Activated naive CD8-positive, alpha-beta T cell (primary cell): ENCODE data around the gene ZDHHC22.

Experiments used
- H3K27ac Mint-ChIP-seq: one replicate; pipeline ENCODE4 v1.8.0; 2021; ENCODE audit warnings: mixed read lengths
- H3K27me3 Mint-ChIP-seq: one replicate; pipeline ENCODE4 v1.8.0; 2021; ENCODE audit warnings: mixed read lengths
- H3K36me3 Mint-ChIP-seq: one replicate; pipeline ENCODE4 v1.8.0; 2021; ENCODE audit warnings: mixed read lengths
- H3K4me1 Mint-ChIP-seq: one replicate; pipeline ENCODE4 v1.8.0; 2021; ENCODE audit warnings: low read depth, mixed read lengths
- H3K4me3 Mint-ChIP-seq: one replicate; pipeline ENCODE4 v1.8.0; 2021; ENCODE audit warnings: mild to moderate bottlenecking, mixed read lengths
- H3K9me3 Mint-ChIP-seq: one replicate; pipeline ENCODE4 v1.8.0; 2021; ENCODE audit warnings: low read depth, mixed read lengths

The ZDHHC22 gene

DNA sequence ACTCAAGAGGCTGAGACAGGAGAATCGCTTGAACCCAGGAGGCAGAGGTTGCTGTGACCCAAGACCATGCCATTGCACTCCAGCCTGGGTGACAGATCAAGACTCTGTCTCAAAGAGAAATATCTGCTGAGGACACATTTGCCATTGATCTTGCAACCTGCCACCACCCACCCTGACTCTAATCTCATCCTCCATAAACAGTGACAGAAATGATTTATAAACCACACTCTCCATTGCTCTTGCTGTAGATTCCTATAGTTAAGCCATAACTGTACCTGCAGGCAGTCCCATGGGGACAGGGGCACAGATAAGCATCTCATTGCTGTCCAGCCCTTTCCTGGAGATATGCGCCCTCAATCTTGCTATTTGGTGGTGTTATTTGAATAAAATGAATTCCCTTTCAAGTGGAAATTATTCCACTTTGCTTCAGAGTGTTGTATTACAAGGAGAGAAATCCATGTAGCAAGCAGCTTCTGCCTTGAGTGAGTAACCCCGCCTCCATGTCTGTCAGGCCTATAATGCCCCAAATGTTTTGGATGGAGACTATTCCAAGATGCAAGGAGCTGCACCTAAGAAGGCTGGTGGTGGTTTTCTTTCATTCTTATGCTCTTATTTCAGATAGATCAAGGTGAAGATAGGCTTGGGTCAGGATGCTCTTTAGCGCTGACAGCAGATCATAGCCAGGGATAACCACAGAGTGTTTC, 3.0 kb upstream of the ZDHHC22 start:
- Mint-ChIP-seq H3K4me3 (no peak overlapping the region), H3K27ac (no peak overlapping the region), H3K36me3 (no peaks in the 10 kb centered on the region), H3K9me3 (no peaks in the 10 kb centered on the region), H3K27me3 (peaks cover 47% of the 10 kb centered on the region), H3K4me1 (peaks cover 12% of the 10 kb centered on the region)

DNA sequence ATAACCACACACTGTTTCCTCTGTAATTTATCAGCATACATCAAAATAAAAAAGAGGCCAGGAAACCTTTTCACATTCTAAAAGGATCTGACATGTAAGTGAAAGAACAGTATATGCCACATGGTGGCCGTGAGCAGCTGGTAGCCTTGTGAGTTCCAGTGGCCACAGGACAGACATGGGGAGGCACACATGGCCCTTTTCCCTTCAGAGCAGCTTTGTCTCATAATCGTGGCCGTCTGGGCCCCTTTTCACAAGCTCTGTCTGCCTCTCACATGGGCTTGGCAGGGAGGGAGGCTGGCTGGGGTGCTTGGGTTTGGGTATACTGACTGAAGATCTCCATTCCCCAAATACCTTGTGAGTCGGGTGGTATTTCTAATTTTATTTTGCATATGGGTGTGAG, 1.5 kb upstream of the ZDHHC22 start:
- H3K4me1 Mint-ChIP-seq = peaks cover 20% of the 10 kb centered on the region
- peaks cover 50% of the 10 kb centered on the region for H3K27me3 Mint-ChIP-seq
- no peak overlapping the region for H3K27ac Mint-ChIP-seq
- H3K4me3 Mint-ChIP-seq = no peak overlapping the region
- no peaks in the 10 kb centered on the region for H3K36me3 Mint-ChIP-seq
- H3K9me3 Mint-ChIP-seq = no peaks in the 10 kb centered on the region

DNA sequence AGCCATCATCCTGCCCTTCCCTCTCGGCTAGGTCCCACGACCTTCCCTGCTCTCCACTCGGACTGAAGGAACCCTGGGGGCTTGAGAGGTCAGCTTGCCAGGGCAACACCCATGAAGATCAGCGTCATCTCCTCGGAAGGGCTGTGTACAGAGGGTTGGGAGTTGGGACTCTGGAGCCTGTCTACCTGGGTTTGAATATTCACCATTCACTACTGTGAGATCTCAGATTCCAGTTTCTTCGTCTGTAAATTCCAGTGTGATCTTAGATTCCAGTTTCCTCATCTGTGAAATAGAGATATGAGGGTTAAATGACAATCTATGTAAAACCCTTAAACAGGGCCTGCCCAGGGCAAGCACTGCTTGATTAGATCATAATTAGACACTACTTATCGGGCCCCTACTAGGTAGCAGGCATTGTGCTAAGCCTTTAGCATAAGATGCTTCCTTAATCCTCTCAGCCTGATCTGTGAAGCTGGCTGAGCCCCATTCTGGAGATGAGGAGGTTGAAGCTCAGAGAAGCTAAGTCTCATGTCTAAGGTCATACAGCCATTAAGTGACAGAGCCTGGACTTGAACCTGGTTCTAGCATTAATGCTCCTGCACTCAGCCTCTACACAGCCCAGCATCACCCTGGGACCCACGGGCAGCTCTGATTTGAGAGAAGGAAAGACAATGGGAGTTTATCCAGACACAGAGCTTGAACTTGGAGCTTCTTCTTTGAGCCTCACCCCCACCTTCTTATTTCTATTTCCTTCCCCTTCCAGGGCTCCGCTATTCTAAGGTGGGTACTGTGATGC, 612 bp upstream of the ZDHHC22 start:
- Mint-ChIP-seq H3K4me1 (peaks cover 20% of the 10 kb centered on the region), H3K36me3 (no peaks in the 10 kb centered on the region), H3K27ac (no peak overlapping the region), H3K9me3 (no peaks in the 10 kb centered on the region), H3K4me3 (peak overlapping the region; percentile 73), H3K27me3 (peaks cover 53% of the 10 kb centered on the region)

DNA sequence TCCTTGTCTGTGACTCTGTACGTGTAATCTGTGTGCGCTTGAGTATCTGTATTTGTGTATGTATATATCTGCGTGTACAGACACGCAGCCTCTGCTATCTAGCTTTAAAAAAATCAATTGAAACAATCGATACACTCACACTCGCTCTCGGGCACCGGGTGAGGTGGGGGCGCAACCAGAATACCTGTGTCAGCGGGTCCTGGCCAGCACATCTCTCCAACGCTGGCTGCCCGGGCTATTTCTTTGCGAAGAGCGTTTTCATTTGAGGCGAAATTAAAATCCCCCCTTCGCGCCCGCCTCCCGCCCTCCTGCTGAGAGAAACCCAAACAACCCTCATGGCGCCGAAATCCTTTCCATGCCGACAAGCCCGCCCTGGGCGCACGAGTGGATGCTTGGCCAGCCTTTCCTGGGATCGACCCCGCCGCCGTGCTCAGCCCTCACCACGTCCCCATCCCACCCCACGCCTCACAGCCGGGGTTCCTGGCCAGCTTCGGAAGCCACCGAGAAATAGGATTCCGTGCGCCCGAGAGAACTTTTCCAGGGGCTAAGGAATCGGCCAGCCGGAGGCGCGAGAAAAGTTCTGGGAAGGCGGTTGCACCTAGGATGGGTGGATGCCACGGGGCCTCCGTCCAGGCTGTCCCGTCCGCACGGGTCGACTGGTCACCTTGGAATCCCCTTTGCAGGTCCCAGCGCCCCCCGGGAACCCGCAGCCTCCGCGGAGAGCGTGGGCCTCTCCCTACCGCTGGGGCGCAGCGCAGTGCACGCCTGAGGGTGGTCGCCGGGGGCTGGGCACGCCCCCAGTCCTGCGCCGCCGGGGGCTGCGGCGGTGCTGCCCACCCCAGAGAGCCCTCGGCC, 1.0 kb downstream of the ZDHHC22 start:
- H3K4me1 Mint-ChIP-seq = peaks cover 20% of the 10 kb centered on the region
- peak overlapping the region; percentile 81 for H3K4me3 Mint-ChIP-seq
- H3K27ac Mint-ChIP-seq = no peak overlapping the region
- H3K36me3 Mint-ChIP-seq = no peaks in the 10 kb centered on the region
- peaks cover 59% of the 10 kb centered on the region for H3K27me3 Mint-ChIP-seq
- H3K9me3 Mint-ChIP-seq = no peaks in the 10 kb centered on the region

DNA sequence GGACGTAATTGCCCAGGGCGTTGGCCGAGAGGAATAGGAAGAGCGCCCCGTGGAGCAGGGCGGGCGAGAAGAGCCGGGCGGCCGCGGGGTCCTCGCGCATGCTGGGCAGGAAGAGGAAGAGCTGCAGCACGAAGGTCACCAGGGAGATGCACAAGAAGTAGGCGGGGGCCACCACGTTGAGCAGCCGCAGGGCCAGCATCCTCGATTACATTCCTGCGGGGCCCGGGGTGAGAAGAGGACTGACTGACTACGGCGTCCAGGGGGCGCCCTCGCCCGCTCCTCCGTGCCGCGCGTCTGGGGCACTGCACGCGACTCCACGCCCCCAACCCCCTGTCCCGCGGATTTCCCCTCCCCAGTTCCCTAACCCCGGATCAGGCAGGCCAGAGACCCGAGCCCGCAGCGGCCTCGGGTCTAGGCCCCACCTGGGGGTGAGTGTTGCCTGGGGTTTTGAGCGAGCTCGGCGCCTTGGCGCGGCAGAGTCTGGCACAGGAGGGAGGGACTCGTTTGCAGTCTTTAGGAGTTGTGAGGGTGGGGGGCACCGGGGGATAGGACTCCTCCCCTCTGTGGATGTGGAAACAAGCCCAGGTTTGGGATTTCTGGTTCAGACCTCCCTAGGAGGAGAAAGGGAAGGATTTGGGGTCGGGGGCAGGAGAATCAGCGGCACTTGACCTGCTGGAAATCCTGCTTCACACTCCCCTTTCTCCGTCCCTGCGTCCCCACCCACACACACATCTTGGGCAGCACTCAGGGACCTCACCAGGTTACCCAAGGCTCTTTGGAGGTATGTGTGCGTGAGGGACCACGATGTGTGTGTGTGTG, 1.8 kb downstream of the ZDHHC22 start:
- H3K9me3 Mint-ChIP-seq = no peaks in the 10 kb centered on the region
- H3K4me1 Mint-ChIP-seq = peaks cover 20% of the 10 kb centered on the region
- no peaks in the 10 kb centered on the region for H3K36me3 Mint-ChIP-seq
- peak overlapping the region; percentile 81 for H3K4me3 Mint-ChIP-seq
- H3K27me3 Mint-ChIP-seq = peaks cover 56% of the 10 kb centered on the region
- no peak overlapping the region for H3K27ac Mint-ChIP-seq

DNA sequence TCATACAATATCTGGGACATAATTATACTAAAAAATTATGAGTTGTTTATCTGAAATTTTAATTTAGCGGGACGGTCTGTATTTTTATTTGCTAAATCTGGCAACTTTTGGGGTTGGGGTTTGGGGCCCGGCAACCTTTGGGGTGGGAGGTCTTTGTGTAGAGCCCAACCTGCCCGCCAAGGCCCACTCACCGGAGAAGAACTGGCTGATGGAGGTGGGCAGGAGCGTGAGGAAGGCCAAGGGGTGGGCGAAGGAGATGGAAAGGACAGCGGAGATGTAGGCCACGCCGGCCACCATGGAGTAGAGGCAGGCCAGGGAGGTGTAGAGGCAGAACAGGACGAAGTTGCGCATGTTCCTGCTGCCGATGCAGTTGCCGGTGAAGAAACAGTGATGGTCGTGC, 2.6 kb downstream of the ZDHHC22 start:
- Mint-ChIP-seq H3K27me3 (peaks cover 57% of the 10 kb centered on the region), H3K4me3 (peak overlapping the region; percentile 81), H3K4me1 (peaks cover 20% of the 10 kb centered on the region), H3K27ac (no peak overlapping the region), H3K36me3 (no peaks in the 10 kb centered on the region), H3K9me3 (no peaks in the 10 kb centered on the region)

DNA sequence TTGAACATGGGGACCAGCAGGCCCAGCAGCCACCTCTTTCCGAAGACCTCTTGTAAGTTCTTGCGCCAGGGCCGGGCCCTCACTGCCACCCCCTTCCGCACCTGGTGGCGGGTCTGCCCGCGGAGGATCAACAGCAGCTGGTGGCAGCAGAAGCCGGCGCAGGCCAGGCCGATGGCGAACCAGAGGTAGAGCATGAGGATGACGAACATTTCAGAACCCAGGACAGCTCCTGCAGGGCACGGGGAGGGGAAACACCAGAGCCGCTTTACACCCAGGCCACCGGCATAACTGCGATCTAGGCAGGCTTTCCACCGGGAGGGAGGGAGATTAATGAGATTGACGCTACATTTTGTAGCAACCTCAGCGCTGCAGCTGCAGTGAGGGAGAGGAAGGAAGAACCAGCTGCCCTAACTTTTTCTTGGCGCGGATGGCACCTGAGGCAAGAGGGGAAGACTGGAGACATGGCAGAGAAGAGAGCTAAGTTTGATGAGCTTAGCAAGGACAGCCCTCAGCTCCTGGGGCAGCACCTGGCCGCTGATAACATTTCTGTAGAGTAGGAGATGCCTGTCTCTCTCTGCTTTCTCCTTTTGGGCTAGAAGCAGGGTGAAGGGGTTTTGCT, 7.8 kb downstream of the ZDHHC22 start:
- Mint-ChIP-seq H3K9me3 (no peaks in the 10 kb centered on the region), H3K4me3 (no peak overlapping the region), H3K36me3 (no peaks in the 10 kb centered on the region), H3K4me1 (peaks cover 2% of the 10 kb centered on the region), H3K27ac (no peak overlapping the region), H3K27me3 (peaks cover 49% of the 10 kb centered on the region)

DNA sequence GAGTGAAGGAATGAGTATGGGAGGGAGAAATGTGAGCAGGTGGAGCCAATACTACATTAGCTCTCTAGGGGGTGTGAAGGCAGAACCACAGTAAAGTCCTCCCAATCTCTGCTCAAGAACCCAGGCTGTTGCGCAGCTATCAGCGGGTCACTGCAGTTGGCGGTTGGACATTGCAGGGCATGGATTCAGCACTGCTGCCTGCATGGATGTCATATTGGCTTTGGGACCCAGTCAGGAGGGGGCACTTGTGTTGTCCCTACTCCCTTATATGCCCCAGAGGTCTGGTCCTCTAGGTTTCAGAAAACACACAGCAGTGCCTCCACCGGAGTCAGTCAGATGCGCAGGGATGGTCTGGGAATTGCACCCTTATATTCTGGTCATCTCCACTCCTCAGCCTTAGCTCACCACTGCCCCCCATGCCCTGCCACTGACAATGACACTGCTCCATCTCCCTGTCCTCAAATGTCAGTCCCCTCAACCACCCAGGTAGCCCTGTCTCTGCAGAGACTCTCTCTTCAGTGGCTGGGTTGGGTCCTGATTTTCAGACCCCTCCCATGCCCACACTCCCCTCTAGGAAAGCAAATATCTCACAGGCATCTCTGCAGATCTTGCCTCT, 9.6 kb downstream of the ZDHHC22 start:
- H3K9me3 Mint-ChIP-seq = no peaks in the 10 kb centered on the region
- no peaks in the 10 kb centered on the region for H3K36me3 Mint-ChIP-seq
- peaks cover 46% of the 10 kb centered on the region for H3K27me3 Mint-ChIP-seq
- H3K4me3 Mint-ChIP-seq = no peak overlapping the region
- no peaks in the 10 kb centered on the region for H3K4me1 Mint-ChIP-seq
- no peak overlapping the region for H3K27ac Mint-ChIP-seq

DNA sequence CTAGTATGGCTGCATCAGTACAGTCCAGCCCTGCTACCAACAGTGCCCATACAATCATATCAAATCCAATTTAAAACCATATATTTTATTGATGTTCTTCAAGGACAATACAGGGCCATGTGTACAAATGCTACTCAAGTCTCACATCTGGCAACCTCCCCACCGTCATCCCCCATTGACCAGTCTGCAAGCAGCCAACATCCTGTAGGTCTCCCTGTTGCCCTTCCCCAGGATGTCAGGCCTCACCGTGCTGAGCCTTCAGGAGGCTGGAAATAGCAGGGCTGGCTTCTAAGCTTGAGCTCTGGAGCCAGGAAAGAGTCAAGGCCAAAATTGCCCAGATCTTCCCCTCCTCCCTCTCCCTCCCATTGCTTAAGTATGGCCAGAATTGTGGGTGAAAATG, 10.4 kb downstream of the ZDHHC22 start:
- H3K4me1 Mint-ChIP-seq = no peaks in the 10 kb centered on the region
- peaks cover 43% of the 10 kb centered on the region for H3K27me3 Mint-ChIP-seq
- no peaks in the 10 kb centered on the region for H3K36me3 Mint-ChIP-seq

DNA sequence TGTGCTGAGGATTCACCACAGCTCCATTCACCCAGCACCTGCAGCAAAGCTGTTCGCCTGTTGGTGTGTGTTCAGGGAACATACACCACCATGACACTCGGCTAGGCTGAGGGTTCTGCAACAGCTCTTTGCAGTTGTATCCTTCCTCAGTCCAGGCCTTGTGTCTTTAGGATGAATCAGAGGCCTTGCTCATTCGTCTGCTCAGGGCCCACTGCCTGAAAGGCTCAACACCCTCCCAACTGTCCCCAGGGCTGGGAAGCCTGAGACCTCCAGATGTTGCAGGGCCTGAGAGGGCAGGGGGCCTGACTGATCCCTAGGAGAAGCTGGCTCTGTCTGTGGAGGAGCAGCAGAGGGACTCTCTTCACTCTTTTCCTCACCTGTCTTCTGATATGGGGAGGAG, 11.2 kb downstream of the ZDHHC22 start:
- Mint-ChIP-seq H3K27ac (no peak overlapping the region), H3K9me3 (no peaks in the 10 kb centered on the region), H3K36me3 (no peaks in the 10 kb centered on the region), H3K4me1 (peaks cover 2% of the 10 kb centered on the region), H3K27me3 (peaks cover 43% of the 10 kb centered on the region), H3K4me3 (no peak overlapping the region)

More for the DNA sequence above, 10.4 kb downstream of the ZDHHC22 start:
- Mint-ChIP-seq H3K4me3 (no peak overlapping the region), H3K27ac (no peak overlapping the region), H3K9me3 (no peaks in the 10 kb centered on the region)

DNA sequence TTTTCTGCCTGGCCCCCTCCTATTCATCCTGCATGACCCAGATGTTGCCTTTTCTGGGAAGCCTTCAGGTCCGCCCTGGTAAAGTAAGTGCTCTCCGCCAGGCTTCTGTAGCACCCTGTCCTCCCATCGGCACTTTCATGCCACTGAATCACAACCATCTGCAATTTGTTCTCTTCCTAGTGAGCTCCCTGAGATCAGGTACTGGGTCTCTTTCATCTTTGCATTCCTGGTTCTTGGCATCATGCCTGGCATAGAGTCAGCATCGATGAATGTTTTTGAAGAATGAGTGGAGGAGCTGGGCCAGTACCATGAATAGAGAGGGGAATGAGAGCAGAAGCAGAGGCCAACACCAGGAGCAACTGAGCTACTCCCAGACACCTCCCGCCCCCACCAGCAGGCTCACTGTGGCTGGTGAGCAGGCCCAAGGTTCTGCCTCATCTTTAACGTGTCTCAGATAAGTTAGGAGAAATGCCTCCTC, 13.1 kb downstream of the ZDHHC22 start:
- no peaks in the 10 kb centered on the region for H3K9me3 Mint-ChIP-seq
- H3K4me1 Mint-ChIP-seq = peaks cover 9% of the 10 kb centered on the region
- no peaks in the 10 kb centered on the region for H3K36me3 Mint-ChIP-seq
- H3K27ac Mint-ChIP-seq = no peak overlapping the region
- no peak overlapping the region for H3K4me3 Mint-ChIP-seq
- H3K27me3 Mint-ChIP-seq = peaks cover 33% of the 10 kb centered on the region

DNA sequence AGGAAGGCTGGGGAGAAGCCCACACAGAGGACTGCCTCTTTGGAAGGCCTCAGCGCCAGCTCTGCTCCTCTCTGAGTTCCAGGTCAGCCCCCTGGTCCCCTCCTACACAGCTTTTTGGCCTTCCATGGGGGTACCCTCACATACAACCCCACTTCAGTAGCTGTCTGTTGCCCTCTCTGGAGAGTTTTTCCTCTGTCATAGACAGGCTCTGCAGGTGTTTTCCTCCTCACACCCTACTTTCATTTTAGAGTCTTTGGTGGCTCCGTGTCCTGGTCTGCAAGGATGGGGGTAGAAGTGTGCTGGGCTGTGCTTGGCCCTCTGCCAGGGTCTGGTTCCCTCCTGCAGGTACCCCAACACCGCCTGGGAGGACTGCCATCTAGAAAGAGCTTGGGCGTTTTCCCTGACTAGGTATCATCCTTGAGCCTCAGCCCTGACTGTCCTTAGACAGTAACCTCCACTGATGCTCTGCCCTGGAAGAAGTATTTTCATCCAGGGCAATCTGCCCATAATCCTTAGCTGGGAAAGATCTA, 15.1 kb downstream of the ZDHHC22 start:
- Mint-ChIP-seq H3K4me3 (no peak overlapping the region), H3K9me3 (no peaks in the 10 kb centered on the region), H3K4me1 (peaks cover 13% of the 10 kb centered on the region), H3K36me3 (peaks cover 5% of the 10 kb centered on the region), H3K27me3 (peaks cover 17% of the 10 kb centered on the region), H3K27ac (no peak overlapping the region)

DNA sequence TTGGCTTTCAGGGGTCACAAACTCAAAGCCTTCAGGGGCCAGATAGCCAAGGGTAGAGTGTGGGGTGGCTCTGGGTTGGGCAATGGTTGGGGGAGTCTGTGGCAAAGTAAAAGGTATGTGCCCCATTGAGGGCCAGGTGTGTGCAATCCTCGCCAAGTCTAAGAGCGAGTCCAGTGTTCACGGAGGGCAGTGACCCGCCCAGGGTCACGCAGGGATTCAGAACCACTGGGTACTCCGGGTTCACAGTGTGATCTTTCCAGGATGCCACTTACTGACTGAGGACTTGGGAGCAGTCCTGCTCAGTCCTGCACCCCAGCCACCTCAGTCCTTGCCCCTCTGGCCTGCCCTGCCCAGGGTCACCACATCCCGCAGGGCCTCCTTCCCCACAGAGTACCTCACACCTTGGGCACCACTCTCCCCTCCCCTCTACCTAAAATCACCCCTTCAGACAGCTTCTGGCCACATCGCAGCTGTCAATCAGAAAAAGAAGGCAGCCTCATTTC, 15.7 kb downstream of the ZDHHC22 start:
- Mint-ChIP-seq H3K4me3 (peak overlapping the region; percentile 78), H3K27me3 (peaks cover 15% of the 10 kb centered on the region), H3K9me3 (no peaks in the 10 kb centered on the region), H3K4me1 (peaks cover 17% of the 10 kb centered on the region), H3K27ac (no peak overlapping the region), H3K36me3 (peaks cover 6% of the 10 kb centered on the region)
